ENCODE measurements around the gene TRUB2.

DNA sequence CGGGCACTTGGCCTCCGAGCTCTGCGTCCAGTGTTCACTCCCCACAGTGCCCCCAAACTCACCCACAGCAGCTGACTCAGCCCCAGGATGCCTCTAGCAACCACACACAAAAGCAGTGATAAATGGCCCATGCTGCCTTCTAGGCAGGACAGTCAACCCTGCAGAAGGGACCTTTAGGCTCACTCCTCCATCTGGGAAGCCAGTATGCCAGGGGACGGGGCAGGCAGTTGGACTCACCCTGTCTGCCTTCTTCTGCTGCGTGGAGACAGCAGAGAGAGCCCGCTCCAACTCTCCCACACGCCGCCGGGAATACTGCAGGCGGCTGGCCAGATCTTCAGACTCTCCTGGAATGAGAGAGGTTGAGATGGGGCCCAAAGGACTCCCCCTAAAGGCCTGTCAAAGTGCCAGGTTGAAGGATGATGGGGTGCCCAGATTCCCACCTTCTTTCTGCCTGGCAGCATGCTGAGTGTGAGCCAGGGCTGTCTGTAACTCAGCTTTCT is 56.8 kb downstream of the TRUB2 start:
- TF ChIP-seq, protein P1, sequence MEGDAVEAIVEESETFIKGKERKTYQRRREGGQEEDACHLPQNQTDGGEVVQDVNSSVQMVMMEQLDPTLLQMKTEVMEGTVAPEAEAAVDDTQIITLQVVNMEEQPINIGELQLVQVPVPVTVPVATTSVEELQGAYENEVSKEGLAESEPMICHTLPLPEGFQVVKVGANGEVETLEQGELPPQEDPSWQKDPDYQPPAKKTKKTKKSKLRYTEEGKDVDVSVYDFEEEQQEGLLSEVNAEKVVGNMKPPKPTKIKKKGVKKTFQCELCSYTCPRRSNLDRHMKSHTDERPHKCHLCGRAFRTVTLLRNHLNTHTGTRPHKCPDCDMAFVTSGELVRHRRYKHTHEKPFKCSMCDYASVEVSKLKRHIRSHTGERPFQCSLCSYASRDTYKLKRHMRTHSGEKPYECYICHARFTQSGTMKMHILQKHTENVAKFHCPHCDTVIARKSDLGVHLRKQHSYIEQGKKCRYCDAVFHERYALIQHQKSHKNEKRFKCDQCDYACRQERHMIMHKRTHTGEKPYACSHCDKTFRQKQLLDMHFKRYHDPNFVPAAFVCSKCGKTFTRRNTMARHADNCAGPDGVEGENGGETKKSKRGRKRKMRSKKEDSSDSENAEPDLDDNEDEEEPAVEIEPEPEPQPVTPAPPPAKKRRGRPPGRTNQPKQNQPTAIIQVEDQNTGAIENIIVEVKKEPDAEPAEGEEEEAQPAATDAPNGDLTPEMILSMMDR (IDR thresholded peaks at IDR 0.05) = no peak
- TF ChIP-seq EZH2 (IDR thresholded peaks at IDR 0.05) = no peak
- no peak for TF ChIP-seq EZH2phosphoT487 (IDR thresholded peaks at IDR 0.05)
